Karpas-422 (cell line): ENCODE data around the gene TTC9B. TPM values are rescaled to one million over a fixed set of nuclear protein-coding genes. Genes with fewer than 3 reads are reported as not detected.

Source experiments
- DNase-seq: peaks from one replicate; pipeline ENCODE4 v3.0.0-alpha.2; 2015
- H2AFZ ChIP-seq: fragments of 200-600 bp; sonication (generic); 2 replicates; pipeline ENCODE4 v1.6.1; 2014; ENCODE audit warnings: antibody characterized with exemption, low read length, mixed read lengths
- H3K27ac ChIP-seq: fragments of 200-600 bp; sonication (generic); 2 replicates; pipeline ENCODE4 v1.5.1; 2014; ENCODE audit warnings: mild to moderate bottlenecking, low read length, moderate library complexity
- H3K27me3 ChIP-seq: fragments of 200-600 bp; sonication (generic); 2 replicates; pipeline ENCODE4 v1.6.1; 2014; ENCODE audit warnings: low read length, mixed read lengths
- H3K36me3 ChIP-seq: fragments of 200-600 bp; sonication (generic); 2 replicates; pipeline ENCODE4 v1.6.1; 2014; ENCODE audit warnings: low read length, mixed read lengths; ENCODE audit not compliant: insufficient read depth
- H3K4me1 ChIP-seq: fragments of 200-600 bp; sonication (generic); 2 replicates; pipeline ENCODE4 v1.6.1; 2014; ENCODE audit warnings: mild to moderate bottlenecking, low read length, mixed read lengths
- H3K4me2 ChIP-seq: fragments of 200-600 bp; sonication (generic); 2 replicates; pipeline ENCODE4 v1.6.1; 2014; ENCODE audit warnings: low read length, low read depth, mild to moderate bottlenecking; ENCODE audit not compliant: poor library complexity, severe bottlenecking
- H3K4me3 ChIP-seq: fragments of 200-600 bp; sonication (generic); 2 replicates; pipeline ENCODE4 v1.5.1; 2014; ENCODE audit warnings: mild to moderate bottlenecking, antibody characterized with exemption, low read length, mixed read lengths
- H3K79me2 ChIP-seq: fragments of 200-600 bp; sonication (generic); 2 replicates; pipeline ENCODE4 v1.6.1; 2014; ENCODE audit warnings: mild to moderate bottlenecking, low read length, mixed read lengths
- H3K9ac ChIP-seq: fragments of 200-600 bp; sonication (generic); 2 replicates; pipeline ENCODE4 v1.6.0; 2014; ENCODE audit warnings: low read length
- H3K9me2 ChIP-seq: fragments of 200-600 bp; sonication (generic), shearing (Covaris generic); replicated peaks from 2 replicates; pipeline ENCODE4 v1.6.0; 2014; ENCODE audit warnings: mild to moderate bottlenecking, low read length, moderate library complexity; ENCODE audit not compliant: insufficient read depth
- H3K9me3 ChIP-seq: fragments of 300-700, 200-600 bp; sonication (generic); 2 replicates; pipeline ENCODE4 v1.6.1; 2014; ENCODE audit warnings: low read length, mixed read lengths
- H4K20me1 ChIP-seq: fragments of 200-600 bp; sonication (generic); 2 replicates; pipeline ENCODE4 v1.6.1; 2014; ENCODE audit warnings: mild to moderate bottlenecking, antibody characterized with exemption, low read length, low read depth; ENCODE audit not compliant: insufficient read depth
- total RNA-seq: library from RNA; depleted of rRNA; stranded (reverse); fragments of >200 nt; shearing (Covaris generic); gene quantifications from 2 replicates; pipeline ENCODE4 v1.2.3, GENCODE V29; 2014; ENCODE audit warnings: low replicate concordance

TTC9B gene
- total RNA-seq, 1 experiment from 2014 or later, result not detected

DNA sequence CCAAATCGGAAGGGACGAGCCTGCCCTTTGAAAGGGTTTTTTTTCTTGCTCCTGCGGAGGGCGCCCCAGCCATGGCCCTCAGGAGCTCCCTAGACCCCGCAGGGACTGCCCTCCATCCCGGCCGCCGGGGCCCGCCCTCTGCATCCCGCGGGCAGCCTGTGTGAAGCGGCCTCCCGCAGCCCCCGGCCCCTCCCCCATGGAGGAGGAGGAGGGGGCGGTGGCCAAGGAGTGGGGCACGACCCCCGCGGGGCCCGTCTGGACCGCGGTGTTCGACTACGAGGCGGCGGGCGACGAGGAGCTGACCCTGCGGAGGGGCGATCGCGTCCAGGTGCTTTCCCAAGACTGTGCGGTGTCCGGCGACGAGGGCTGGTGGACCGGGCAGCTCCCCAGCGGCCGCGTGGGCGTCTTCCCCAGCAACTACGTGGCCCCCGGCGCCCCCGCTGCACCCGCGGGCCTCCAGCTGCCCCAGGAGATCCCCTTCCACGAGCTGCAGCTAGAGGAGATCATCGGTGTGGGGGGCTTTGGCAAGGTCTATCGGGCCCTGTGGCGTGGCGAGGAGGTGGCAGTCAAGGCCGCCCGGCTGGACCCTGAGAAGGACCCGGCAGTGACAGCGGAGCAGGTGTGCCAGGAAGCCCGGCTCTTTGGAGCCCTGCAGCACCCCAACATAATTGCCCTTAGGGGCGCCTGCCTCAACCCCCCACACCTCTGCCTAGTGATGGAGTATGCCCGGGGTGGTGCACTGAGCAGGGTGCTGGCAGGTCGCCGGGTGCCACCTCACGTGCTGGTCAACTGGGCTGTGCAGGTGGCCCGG is 26.1 kb downstream of the TTC9B start:
- Histone ChIP-seq H2AFZ (peak overlapping the region; percentile 91), H3K36me3 (no peaks in the 10 kb centered on the region), H3K27me3 (no peaks in the 10 kb centered on the region), H3K9me3 (no peaks in the 10 kb centered on the region), H3K9me2 (no peaks in the 10 kb centered on the region), H3K79me2 (peaks cover 17% of the 10 kb centered on the region), H3K9ac (peak overlapping the region; percentile 82), H3K27ac (no peak overlapping the region), H3K4me3 (peak overlapping the region; percentile 86), H3K4me1 (peaks cover 24% of the 10 kb centered on the region), H3K4me2 (peak overlapping the region; percentile 93), H4K20me1 (no peaks in the 10 kb centered on the region)
- peak; percentile 75 for DNase-seq

DNA sequence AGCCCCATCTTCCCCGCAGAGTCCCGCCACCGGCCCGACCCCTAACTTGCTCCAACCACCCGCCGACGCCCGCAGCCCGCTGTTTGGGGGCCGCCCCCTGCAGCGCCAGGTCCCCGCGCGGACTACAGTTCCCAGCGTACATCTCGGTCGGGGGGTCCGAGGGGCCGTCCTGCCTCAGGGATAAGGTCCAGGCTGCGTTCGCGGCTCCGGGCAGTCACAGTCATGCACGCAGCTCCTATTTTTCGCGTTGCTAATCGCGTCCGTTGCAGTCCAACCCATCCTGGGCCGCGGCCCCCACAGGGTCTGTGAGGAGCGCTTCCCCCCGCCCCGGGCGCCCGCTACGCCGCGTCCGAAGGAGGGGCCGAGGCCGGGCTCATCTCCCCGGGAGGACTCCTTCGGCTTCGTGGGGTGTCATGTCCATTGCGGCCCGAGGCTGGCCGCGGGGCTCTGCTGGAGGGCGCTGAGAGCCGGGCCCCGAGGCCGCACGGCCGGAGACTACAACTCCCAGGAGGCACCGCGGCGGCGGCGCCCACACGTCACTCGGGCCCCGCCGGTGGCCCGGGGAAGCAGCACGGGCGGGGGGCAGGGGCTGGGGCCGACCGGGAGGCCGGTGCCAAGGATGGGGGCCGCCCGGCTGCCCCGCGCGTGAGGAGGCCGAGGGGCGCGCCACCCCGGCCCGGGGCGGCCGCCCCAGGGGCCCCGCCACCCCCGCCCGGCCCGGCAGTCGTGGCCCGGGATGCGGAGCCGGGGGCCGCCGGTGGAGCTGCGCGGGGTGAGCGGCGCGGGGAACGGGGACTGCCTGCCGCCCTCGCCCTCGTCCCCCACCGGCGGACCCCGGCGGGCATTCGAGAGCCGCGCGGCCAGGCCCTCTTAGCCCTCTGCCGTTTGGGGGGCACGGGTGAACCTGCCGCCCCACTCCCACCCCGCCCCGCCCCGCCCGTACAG is 27.0 kb downstream of the TTC9B start, which contains the start of gene MAP3K10:
TSS of gene MAP3K10 (plus strand) at position 536 of the 945 bp plus-strand sequence. CDS start 606 bp downstream, outside the sequence.
- Histone ChIP-seq H3K4me2 (peak within 1 kb of the TSS; percentile 93), H3K4me3 (peak within 1 kb of the TSS; percentile 86), H3K79me2 (peaks cover 17% of the 10 kb centered on the region), H3K27ac (no peak within 1 kb of the TSS), H3K36me3 (no peaks in the 10 kb centered on the region), H3K27me3 (no peaks in the 10 kb centered on the region), H3K4me1 (peaks cover 24% of the 10 kb centered on the region), H4K20me1 (no peaks in the 10 kb centered on the region), H3K9ac (peak within 1 kb of the TSS; percentile 92), H2AFZ (peak within 1 kb of the TSS; percentile 100), H3K9me3 (no peaks in the 10 kb centered on the region), H3K9me2 (no peaks in the 10 kb centered on the region)
- DNase-seq, result peak; percentile 91

DNA sequence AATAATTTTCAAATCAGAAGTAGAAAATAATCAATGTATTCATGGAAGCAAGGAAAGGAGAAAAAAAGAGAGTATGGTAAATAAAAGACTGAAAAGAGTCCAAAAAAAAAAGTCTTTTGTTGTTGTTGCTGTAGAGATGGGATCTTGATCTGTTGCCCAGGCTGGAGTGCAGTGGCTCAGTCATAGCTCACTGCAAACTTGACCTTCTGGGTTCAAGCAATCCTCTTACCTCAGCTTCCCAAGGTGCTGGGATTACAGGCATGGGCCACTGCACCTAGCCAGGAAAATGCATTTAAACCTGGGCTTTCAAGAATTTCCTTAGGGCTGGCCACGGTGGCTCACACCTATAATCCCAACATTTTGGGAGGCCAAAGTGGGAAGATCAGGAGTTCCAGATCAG is 33.9 kb downstream of the TTC9B start:
- H3K4me3 ChIP-seq, result no peak overlapping the region
- H3K9ac ChIP-seq, result no peak overlapping the region
- H3K9me3 ChIP-seq, result no peaks in the 10 kb centered on the region
- no peaks in the 10 kb centered on the region for H3K4me1 ChIP-seq
- no peak overlapping the region for H2AFZ ChIP-seq
- H3K36me3 ChIP-seq, result no peaks in the 10 kb centered on the region
- no peak overlapping the region for H3K4me2 ChIP-seq
- no peak overlapping the region for H3K27ac ChIP-seq
- DNase-seq, result no peak
- no peaks in the 10 kb centered on the region for H3K79me2 ChIP-seq
- H3K27me3 ChIP-seq, result no peaks in the 10 kb centered on the region
- no peaks in the 10 kb centered on the region for H4K20me1 ChIP-seq
- H3K9me2 ChIP-seq, result no peaks in the 10 kb centered on the region

DNA sequence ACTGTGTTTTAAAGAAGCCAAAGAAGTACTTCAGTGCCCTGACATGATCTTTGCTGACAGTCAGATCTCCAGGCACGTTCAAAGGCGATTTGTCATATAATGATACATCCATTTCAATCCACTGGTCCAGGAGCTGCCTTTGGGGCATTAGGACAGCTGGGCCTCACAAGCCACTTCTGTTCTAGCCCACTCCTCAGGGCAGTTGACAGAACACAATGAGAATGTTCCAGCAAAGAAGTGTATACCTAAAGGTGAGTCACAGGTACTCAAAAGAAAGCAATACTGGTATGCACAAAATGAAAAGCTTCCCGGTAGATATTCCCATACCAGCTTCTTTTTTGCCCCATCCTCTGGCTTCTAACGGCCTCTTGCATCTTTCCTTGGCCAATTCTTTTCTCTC is 39.4 kb downstream of the TTC9B start:
- H3K4me2 ChIP-seq, result no peak overlapping the region
- H3K27ac ChIP-seq, result no peak overlapping the region
- no peaks in the 10 kb centered on the region for H3K9me3 ChIP-seq
- no peaks in the 10 kb centered on the region for H3K4me1 ChIP-seq
- H3K36me3 ChIP-seq, result no peaks in the 10 kb centered on the region
- no peaks in the 10 kb centered on the region for H3K79me2 ChIP-seq
- no peak overlapping the region for H2AFZ ChIP-seq
- no peaks in the 10 kb centered on the region for H3K9me2 ChIP-seq
- H3K4me3 ChIP-seq, result no peak overlapping the region
- no peak overlapping the region for H3K9ac ChIP-seq
- no peaks in the 10 kb centered on the region for H3K27me3 ChIP-seq
- DNase-seq, result no peak
- H4K20me1 ChIP-seq, result no peaks in the 10 kb centered on the region

DNA sequence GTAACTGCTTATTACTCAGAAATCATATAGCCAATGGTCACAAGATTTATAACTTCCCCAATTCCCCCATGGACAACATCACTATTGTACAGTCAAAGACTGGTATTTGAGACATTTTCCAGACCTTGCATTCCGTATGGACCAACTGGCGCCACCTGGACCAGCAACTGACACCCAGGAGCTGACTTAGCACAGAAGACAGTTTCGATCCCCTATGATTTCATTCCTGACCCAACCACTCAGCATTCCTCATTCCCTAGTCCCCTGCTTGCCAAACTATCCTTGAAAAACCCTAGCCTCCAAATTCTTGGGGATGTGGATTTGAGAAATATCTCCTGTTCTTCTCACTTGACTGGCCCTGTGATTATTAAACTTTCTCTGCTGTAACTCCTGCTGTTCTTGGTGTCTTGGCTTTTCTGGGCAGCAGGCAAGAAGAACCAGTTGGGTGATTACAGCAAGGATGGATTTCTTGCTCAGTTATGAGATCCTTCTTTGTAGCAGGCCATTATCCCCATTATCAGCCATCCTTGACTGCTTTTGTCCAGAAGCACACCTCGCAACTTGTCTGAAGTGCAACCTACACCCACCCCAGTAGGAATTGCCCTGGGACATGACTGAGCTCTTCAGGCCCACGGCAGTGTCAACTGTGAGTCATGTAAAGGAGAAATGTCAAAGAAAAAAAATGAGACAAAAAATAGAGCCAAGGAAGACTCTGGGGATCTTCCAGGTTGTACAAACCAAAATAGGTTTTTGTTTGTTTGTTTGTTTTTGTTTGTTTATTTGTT is 40.7 kb downstream of the TTC9B start:
- no peaks in the 10 kb centered on the region for H3K9me3 ChIP-seq
- no peaks in the 10 kb centered on the region for H3K9me2 ChIP-seq
- no peaks in the 10 kb centered on the region for H3K79me2 ChIP-seq
- H4K20me1 ChIP-seq, result no peaks in the 10 kb centered on the region
- no peak overlapping the region for H3K27ac ChIP-seq
- no peak overlapping the region for H2AFZ ChIP-seq
- H3K36me3 ChIP-seq, result no peaks in the 10 kb centered on the region
- H3K27me3 ChIP-seq, result no peaks in the 10 kb centered on the region
- no peak overlapping the region for H3K9ac ChIP-seq
- H3K4me1 ChIP-seq, result no peaks in the 10 kb centered on the region
- H3K4me2 ChIP-seq, result no peak overlapping the region
- H3K4me3 ChIP-seq, result no peak overlapping the region
- no peak for DNase-seq

DNA sequence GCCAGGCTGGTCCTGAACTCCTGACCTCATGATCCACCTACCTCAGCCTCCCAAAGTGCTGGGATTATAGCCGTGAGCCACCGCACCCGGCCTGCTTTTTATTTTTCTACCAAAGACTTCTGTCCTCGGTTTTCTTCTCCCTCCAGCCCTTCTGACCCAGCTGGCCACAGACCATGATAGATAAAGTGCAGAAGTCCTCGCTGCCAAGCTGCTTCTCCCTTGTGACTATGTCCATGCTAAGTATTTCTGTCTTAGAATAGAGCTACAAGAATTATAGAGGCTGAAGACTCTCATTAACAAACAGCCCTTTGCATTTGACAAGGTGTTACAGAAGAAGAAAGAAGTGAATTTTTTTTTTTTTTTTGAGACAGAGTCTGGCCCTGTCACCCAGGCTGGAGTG is 42.4 kb downstream of the TTC9B start:
- Histone ChIP-seq H2AFZ (no peak overlapping the region), H3K9ac (no peak overlapping the region), H3K4me1 (no peaks in the 10 kb centered on the region), H3K79me2 (no peaks in the 10 kb centered on the region), H3K27ac (no peak overlapping the region), H3K9me2 (no peaks in the 10 kb centered on the region), H3K27me3 (no peaks in the 10 kb centered on the region), H3K4me3 (no peak overlapping the region), H3K9me3 (no peaks in the 10 kb centered on the region), H4K20me1 (no peaks in the 10 kb centered on the region), H3K36me3 (no peaks in the 10 kb centered on the region), H3K4me2 (no peak overlapping the region)
- DNase-seq, result no peak

DNA sequence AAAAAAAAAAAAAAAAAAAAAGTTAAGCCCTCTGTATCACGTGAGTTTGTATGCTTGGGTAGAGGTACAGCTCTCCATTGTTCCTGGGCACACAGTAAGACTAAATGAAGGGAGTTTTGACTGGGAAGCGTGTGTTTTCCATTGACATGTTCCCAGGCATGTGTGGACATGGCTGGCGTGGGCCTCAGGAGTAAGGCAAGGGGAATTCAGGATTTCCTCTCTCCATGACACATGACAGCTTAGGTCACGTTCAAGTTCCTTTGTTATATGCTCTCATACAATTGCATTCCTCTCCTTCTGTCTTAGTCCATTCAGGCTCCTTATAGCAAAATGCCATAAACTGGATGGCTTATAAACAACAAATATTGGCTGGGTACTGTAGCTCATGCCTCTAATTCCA is 44.1 kb downstream of the TTC9B start:
- no peaks in the 10 kb centered on the region for H3K79me2 ChIP-seq

More for the DNA sequence above, 44.1 kb downstream of the TTC9B start:
- no peaks in the 10 kb centered on the region for H3K9me2 ChIP-seq
- H3K4me3 ChIP-seq, result no peak overlapping the region
- H3K27me3 ChIP-seq, result no peaks in the 10 kb centered on the region
- H3K9ac ChIP-seq, result no peak overlapping the region
- no peaks in the 10 kb centered on the region for H3K9me3 ChIP-seq
- no peaks in the 10 kb centered on the region for H4K20me1 ChIP-seq
- no peaks in the 10 kb centered on the region for H3K4me1 ChIP-seq
- H2AFZ ChIP-seq, result no peak overlapping the region
- no peak for DNase-seq
- no peaks in the 10 kb centered on the region for H3K36me3 ChIP-seq
- H3K4me2 ChIP-seq, result no peak overlapping the region
- no peak overlapping the region for H3K27ac ChIP-seq
